Pulmonary artery endothelial cell (primary cell): ENCODE measurements around the gene ELP4. TPM values are rescaled to one million over a fixed set of nuclear protein-coding genes. Genes with fewer than 3 reads are reported as not detected.
"Not testable (repeated sequence)": the region's sequence is repeated elsewhere in the genome, so short reads cannot be mapped to it uniquely, and the experiment has no call there.

Experiments
- DNase-seq: peaks from one replicate; pipeline ENCODE4 v3.0.0-alpha.2; 2011; ENCODE audit warnings: low read depth, low spot score
- total RNA-seq: library from RNA; depleted of rRNA; stranded (reverse); fragments of >200 nt; gene quantifications from 2 replicates; pipeline ENCODE4 v1.2.3, GENCODE V29; 2014

The ELP4 gene
- total RNA-seq, 1 donor from 2014 or later, result 15.0 TPM

DNA sequence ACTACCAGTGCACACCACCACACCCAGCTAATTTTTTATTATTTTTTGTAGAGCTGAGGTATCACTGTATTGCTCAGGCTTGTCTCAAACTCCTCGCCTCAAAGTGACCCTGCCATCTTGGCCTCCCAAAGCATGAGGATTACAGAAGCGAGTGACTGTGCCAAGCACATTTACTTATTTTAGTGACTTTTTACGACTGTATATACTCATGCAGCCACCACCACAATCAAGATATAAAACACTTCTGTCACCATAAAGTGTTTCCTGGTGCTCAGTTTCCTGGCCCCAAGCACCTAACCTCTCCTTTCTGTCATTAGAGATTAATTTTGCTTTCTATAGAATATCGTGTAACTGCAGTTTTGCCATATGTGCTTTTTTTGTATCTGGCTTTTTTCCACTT lies 25.9 kb downstream of the ELP4 start:
- DNase-seq, result no peak

DNA sequence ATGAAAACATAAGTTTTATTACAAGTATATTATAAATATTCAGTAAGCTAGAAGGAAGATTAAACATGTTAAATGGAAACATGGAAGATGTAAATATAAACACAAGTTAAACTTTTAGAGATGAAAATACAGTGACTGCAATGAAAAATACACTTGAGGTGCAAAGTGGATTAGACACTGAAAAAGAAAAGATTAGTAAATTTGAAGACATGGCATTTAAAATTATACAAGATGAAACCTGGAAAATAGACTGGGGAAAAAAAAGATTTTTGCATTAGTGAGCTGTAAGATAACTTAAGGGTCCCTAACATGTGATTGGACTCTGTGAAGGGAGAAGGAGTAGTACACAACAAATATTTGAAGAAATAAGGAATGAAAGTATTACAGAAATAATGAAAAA lies 33.3 kb downstream of the ELP4 start:
- DNase-seq, result no peak

DNA sequence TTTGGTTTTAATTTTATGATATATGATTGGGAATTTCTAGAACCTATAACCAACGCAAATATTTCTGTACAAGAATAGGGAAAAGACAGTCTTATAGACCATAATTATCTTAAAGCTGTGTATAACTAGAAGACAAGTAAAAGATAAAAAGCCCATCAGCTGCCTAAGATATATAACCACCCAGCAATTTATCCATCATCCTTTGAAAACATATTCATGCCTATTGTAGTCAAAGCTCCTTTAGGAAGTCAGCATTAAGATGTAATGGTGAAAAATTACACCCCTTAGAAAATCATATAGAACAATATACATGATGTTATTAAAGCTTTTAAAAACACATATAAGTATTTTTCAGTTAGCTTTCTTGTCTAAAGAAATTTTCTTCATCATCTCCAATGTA lies 46.4 kb downstream of the ELP4 start:
- no peak for DNase-seq

- peak; percentile 32 for DNase-seq
Measured at GRCh38 chr11:31558001-31558400, 48.4 kb downstream of the ELP4 start.

DNA sequence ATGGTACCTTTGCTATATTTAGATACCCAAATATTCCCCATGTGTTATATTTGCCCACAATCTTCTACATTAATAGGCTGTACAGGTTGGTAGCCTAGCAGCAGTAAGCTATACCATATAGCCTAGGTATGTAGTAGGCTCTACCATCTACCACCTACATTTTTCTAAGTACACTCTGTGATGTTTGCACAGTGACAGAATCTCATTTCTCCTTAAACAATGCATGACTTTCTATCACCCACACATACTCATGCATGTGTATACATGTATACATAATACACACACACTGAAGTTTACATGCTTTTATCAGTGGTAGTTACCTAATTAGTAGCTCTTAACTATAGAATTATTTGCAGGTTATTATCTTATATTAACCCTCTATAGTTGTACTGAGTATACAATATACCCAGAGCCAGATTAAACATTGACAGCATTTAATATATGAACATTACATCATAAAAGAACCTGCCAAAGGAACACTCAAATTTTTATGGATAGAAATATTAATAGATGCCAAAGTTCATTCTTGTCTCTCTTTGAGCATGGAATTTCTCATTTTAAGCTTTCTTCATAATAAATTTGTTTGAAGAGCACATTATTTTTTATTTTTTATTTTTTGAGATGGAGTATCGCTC lies 51.4 kb downstream of the ELP4 start:
- DNase-seq, result no peak

- not testable (repeated sequence) for DNase-seq
Measured at GRCh38 chr11:31564517-31564916, 55.0 kb downstream of the ELP4 start.

- DNase-seq, result not testable (repeated sequence)
Measured at GRCh38 chr11:31574133-31574532, 64.6 kb downstream of the ELP4 start.

- not testable (repeated sequence) for DNase-seq
Measured at GRCh38 chr11:31575764-31576163, 66.2 kb downstream of the ELP4 start.

DNA sequence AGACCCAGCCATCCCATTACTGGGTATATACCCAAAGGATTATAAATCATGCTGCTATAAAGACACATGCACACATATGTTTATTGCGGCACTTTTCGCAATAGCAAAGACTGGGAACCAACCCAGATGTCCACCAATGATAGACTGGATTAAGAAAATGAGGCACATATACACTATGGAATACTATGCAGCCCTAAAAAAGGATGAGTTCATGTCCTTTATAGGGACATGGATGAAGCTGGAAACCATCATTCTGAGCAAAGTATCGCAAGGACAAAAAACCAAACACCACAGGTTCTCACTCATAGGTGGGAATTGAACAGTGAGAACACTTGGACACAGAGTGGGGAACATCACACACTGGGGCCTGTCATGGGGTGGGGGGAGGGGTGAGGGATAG lies 69.8 kb downstream of the ELP4 start:
- DNase-seq, result not testable (repeated sequence)

GRCh38 chr11:31582697-31583096 lies 73.1 kb downstream of the ELP4 start:
- DNase-seq, result no peak

DNA sequence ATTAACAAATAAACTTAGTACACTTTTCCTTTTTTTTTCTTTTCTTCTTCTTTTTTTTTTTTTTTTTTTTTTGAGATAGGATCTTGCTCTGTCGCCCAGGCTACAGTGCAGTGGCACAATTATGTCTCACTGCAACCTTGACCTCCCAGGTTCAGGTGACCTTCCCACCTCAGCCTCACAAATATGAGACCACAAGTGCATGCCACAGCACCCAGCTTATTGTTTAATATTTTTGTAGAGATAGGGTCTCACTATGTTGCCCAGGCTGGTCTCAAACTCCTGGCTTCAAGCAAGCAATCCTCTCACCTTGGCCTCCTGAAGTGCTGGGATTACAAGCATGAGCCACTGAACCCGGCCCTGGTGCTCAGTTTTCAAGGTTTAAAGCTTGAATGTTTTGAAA lies 88.9 kb downstream of the ELP4 start:
- no peak for DNase-seq

DNA sequence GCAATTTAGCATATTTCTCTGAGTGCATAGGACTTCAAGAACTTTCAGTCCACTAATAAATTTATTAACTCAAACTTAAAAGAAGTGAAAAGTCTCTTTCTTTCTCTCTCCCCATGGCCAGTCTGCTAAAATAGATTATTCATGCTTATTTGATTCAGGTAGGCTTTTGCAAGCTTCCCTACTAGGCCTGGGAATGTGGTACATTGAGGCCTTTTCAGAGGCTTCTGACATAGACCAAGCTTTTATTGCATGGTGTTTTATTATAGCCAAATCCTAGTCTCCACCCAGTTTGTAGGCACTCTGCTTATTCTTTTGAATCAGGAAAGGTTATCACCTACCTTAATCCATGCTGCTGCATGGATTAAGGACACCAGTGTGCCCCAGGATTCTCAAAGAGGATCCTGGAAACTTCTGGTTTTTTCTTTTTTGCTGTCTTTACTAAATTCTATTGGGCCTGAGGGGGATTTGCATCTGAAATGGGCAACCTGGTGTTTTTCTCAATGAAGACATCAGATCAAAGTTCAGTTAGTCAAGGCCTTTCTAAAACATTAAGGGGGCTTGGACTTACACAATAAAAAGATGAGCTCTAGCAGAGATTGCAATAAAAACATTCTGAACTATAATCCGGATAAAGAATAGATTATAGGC lies 92.2 kb downstream of the ELP4 start:
- no peak for DNase-seq

- DNase-seq, result no peak
Measured at GRCh38 chr11:31606893-31607292, 97.3 kb downstream of the ELP4 start.

DNA sequence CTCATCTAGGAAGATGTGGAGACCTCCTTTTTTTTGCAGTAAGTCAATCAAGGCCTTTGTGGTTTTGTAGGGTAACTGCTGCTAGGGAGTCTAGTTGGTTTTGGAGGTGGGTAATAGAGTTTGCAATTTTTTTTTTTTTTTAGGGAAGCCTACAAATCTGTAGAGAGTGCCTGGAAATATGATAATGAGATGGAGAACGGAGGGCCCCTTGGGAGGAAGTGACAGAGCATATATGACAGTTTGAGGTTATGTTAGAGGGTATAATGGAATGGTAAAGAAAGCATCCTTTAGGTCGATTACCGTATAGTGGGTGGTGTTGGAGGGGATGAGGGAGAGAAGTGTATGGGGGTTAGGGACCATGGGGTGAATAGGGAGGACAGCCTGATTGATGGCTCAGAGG lies 98.3 kb downstream of the ELP4 start:
- DNase-seq, result no peak

GRCh38 chr11:31608995-31609394 lies 99.4 kb downstream of the ELP4 start:
- no peak for DNase-seq

- DNase-seq, result no peak
Measured at GRCh38 chr11:31610544-31610943, 101.0 kb downstream of the ELP4 start.

- DNase-seq, result no peak
Measured at GRCh38 chr11:31617246-31617645, 107.7 kb downstream of the ELP4 start.

GRCh38 chr11:31619980-31620379 lies 110.4 kb downstream of the ELP4 start:
- DNase-seq, result no peak

- DNase-seq, result no peak
Measured at GRCh38 chr11:31620434-31620833, 110.9 kb downstream of the ELP4 start.

DNA sequence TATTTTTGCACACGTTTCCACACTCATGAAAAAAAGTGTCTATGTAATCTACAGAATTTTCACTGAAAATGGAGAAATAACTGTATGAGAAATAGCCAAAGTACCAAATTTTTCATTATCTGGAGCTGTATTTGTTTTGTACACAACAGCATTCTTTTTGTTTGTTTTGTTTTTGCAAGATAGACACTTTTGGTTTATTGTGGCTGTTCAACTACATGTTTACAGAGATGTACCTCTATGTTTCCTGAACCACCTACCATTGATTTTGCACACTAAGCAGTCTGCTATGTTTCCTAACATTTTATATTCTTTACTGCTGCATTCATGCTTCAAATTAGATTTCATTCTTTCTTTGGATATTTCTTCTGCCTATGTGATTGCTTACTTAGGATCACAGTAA lies 116.3 kb downstream of the ELP4 start:
- no peak for DNase-seq

- DNase-seq, result no peak
Measured at GRCh38 chr11:31628111-31628510, 118.5 kb downstream of the ELP4 start.

- no peak for DNase-seq
Measured at GRCh38 chr11:31636983-31637382, 127.4 kb downstream of the ELP4 start.

DNA sequence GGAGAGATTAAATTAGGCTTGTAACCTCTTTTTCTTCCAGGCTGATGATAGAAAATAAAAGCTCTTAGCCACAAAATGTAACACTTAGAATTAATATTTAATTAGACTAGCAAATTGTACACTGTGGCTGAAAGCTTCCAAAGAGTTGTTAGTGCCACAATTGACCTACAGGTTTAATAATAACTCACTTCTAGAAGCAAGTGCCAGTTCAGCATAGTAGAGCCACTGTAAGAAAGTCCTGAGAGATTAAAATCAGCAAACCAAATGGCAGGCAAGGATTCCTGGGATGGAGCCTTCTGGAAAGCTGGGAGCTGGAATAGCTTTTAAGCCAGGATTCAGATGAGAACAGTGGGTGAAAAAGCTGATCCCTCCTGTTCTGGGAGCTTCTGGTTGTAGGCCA lies 131.0 kb downstream of the ELP4 start:
- DNase-seq, result no peak
